HL-60/S4 treated with phorbol 12-myristate 13-acetate at 8.2 ng/mL for 4 days and 3 days (cell line): ENCODE results near the gene ARHGAP1.
"Not testable (repeated sequence)": the region's sequence is repeated elsewhere in the genome, so short reads cannot be mapped to it uniquely, and the experiment has no call there.

Experiments used
- in situ Hi-C: fragments of 300-500 bp; cut with MboI; formaldehyde crosslinking; loops from 2 replicates; pipeline ENCODE4 v1.15.0; 2022; ENCODE audit warnings: low sequenced_read_pairs

Gene ARHGAP1

DNA sequence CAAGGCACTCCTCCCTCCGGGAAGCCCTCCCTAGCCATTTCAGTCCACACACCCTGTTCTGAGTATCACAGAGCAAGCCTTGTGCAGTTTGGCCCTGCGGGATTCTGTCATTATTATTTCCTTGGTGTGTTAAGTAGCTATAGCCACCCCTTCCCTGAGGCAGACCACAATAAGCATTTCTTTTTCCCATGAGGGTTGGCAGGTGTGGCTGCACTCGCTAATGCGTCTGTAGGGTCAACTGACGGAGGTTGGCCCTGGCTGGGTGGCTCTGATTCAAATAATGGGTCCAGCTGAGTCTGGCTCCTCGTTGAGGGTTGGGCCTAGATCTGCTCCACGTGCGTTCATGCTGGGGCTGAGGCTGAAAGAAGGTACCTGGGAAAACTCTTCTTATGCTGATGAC is 23.7 kb upstream of the ARHGAP1 start:
- in situ Hi-C loops, result no loop called here

DNA sequence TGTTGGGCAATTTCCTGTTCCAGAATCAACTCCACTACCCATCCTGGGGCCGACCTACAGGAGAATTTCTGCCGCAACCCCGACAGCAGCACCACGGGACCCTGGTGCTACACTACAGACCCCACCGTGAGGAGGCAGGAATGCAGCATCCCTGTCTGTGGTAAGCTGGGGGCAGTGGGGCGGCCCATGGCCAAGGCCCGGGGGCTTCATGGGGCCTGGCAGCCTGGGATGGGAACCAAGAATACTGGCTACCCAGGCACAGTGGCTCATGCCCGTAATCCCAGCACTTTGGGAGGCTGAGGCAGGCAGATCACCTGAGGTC is 22.9 kb upstream of the ARHGAP1 start:
- in situ Hi-C loops, result no loop called here

DNA sequence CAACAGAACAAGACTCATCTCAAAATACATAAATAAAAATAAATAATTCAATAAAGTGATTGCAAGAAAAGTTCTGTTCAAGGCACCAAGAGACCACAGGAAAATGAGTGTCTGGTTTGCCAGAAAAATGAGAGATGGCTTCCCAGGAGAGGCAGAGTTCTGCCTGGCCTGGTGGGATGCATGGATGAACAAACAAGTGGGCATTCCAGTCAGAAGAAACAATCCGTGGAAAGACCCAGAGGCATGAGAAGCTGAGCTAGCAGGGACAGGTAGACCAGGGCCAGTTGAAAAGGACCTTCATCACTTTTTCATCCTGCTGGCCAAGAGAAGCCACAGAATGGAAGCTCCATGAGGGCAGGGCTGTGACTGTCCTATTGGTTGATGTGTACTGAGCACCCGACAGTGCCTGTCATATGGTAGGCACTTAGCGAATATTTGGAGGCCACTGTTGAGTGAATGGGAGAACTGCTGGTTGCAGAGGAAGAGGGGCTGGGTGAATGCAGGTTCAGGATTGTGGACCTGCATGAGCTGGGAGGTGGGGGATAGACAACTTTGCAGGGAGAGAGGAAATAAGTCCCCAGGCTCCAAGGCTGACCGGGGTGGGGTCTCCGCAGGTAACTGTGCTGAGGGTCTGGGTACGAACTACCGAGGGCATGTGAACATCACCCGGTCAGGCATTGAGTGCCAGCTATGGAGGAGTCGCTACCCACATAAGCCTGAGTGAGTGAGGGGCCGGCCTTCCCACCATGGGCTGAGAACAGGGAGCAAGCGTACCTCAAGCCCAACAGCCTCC is 22.3 kb upstream of the ARHGAP1 start:
- in situ Hi-C loops, result no loop called here

DNA sequence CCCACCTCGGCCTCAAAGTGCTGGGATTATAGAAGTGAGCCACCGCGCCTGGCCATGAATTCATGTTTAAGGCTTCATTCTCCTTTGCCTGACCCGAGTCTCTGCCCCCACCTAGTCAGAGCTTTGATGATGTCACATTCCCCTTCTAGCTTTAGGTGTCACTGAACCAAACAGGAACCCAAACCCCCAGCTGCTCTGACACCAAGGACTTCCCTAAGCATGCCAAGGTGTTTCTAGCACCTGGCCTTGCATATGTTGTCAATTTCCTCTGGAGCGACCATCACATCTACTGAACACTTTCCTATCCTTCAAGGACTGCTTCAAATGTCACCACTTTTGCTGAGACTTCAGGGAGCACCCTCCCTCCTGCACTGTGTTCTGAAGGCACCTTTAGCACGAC is 20.9 kb upstream of the ARHGAP1 start:
- in situ Hi-C loops, result no loop called here

DNA sequence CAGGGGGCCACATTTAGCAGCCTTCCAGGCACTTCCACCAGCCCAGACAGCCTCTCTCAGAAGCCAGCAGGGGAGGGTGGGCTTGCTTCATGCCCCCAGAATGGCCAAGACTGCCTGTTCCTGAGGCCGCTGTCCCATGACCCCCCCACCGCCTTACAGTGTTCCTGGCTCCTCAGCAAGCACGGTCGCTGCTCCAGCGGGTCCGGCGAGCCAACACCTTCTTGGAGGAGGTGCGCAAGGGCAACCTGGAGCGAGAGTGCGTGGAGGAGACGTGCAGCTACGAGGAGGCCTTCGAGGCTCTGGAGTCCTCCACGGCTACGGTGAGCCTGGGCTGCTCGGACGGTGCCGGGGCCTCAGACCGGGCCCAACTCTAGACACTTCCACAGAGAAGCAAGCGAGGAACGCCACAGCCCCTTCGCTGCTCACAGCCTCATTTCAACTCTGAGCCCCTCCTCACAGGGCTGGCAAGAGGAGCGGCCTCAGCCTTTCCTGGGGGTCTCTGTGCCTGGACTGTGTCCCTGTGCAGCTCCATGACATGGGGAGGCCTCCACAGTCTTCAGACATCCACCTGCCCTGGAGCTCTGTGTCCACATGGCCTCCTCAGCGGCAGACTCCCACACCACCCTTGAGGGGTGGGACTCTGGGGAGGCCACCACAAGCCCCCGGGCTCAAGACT is 19.3 kb upstream of the ARHGAP1 start:
- in situ Hi-C loops, result no loop called here

DNA sequence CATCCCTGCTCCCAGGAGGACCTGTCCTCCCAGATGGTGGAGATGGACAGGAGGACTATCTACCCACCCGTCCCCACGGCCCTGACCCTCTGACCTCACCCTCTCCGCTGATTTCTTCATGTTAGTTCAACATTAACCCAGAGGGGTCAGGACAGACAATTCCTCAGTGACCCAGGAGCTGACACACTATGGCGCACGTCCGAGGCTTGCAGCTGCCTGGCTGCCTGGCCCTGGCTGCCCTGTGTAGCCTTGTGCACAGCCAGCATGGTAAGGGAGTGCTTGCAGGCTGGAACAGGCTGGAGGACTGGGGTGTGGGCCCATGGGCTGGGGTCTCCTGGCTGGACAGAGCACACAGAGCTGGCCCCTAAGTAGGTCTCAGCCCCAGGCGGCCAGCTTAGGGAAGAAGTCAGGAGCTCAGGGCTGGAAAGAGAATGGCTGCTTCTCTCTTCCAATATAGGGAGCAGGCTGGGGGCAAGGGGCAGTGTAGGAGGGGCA is 18.7 kb upstream of the ARHGAP1 start, which contains the start of gene F2:
Gene F2, plus strand, starts transcription at position 166 of the 495 bp plus-strand sequence. Its CDS starts 23 bp downstream, at position 189.
- in situ Hi-C loops, result no loop called here

DNA sequence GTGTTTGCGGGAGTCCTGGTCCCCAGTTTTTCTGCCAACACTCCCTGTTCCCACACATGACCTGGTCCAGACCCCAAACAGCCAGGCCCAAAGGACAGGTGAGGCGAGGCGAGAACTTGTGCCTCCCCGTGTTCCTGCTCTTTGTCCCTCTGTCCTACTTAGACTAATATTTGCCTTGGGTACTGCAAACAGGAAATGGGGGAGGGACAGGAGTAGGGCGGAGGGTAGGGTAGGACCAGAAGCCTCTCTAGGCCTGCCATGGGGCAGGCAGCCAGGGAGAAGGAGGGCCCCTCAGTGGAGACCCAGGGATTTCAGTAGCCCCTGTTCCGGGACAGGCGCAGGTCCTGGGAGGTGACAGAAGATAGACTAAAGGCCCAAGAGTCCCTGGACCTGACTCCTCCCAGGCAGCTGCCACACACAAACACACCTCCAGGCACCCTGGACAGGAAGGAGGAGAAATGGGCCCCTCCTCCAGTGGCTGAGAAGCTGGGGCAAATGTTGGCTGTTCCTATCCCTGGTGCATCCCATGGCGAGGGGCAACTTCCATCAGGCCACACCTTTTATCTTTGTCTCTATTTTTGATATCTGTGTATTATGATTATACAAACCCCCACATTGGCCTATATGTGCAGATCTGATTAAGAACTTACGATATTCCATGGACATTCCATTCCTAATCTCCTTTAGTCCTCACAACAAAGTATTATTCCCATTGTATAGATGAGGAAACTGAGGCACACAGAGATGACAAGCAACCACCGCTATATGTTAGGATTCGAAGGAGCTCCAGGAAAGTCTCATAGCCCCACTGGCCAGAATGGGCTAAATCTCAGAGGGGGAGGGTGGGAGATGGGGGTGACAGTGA is 18.0 kb upstream of the ARHGAP1 start:
- in situ Hi-C loops, result no loop called here

DNA sequence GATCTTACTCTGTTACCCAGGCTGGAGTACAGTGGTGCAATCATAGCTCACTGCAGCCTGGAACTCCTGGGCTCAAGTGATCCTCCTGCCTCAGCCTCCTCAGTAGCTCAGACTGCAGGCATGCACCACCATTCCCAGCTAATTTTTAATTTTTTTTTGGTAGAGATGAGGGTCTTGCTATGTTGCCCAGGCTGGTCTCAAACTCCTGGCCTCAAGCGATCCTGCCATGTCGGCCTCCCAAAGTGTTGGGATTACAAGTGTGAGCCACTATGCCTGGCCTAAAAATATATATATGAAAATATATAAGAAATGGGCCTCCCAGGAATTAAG is 17.4 kb upstream of the ARHGAP1 start:
- in situ Hi-C loops, result not testable (repeated sequence)

DNA sequence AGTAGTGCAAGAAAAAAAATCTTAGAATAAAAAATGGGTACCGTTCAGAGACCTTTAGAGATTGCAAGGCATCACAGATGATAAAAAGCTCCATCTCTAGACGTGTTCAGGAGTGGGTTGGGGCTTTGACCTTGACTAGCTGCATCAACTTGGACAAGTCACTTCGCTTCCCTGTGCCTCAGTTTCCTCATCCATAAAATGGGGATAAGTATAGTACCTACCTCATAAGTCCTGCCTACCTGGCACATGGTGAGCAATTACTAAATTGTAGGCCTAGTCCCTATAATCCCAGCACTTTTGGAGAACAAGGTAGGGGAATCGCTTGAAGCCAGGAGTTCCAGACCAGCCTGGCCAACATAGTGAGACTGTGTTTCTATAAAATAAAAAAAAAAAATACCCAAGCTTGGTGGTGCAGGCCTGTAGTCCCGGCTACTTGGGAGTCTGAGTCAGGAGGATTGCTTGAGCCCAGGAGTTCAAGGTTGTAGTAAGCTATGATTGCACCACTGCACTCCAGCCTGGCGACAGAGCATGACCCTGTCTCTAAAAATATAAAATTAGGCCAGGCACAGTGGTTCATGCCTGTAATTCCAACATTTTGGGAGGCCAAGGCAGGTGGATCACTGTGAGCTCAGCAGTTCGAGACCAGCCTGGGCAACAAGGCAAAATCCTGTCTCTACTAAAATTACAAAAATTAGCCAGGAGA is 12.6 kb upstream of the ARHGAP1 start:
- in situ Hi-C loops, result no loop called here

DNA sequence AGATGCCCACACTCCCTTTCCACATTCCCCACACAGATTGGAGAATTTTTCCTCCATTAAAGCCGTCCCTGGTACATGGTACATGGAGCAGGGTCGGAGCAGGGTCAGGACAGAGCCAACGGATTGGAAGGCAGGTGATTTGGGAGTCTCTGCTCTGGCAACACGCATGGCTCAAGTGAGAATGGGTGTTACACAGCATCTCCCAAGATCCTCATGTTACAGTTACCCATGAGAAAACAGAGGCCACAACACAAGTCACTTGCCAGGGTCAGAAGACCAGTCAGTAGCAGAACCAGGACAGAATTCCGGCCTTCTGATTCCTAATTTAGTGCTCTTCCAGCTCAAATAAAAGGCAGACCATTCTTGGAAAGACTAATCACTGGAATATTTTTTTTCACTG is 10.9 kb upstream of the ARHGAP1 start:
- in situ Hi-C loops, result no loop called here

DNA sequence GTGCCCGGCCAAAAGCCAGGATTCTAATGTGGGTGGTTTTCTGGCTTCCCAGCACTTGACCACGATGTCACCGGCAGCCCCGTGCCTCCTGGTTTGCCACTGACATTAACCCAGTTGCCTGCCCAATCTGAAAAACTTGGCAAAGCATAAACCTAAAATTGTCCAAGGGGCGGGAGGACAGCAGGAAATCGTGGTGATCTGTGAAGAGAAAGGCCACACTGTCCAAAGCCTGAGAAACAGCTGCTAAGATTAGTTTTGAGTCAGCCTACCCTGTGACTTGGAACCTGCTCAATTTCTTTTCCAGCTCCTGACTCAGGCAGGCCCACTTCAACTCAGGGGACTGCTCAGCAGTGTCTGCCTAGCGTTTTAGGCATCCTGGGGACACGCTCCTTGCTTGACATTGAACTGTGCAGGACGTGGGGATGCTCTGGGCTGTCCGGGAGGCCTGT is 10.4 kb upstream of the ARHGAP1 start:
- in situ Hi-C loops, result no loop called here

DNA sequence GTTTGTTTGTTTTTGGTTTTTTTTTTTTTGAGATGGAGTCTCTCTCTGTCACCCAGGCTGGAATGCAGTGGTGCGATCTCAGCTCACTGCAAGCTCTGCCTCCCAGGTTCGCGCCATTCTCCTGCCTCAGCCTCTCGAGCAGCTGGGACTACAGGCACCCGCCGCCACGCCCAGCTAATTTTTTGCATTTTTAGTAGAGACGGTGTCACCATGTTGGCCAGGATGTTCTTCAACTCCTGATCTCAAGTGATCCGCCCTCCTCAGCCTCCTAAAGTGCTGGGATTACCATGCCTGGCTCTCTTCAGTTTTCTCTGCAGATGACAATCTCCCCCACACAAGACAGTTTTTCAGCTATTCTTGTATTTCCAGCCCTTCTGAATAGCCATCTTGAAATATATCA is 8.9 kb upstream of the ARHGAP1 start:
- in situ Hi-C loops, result not testable (repeated sequence)

DNA sequence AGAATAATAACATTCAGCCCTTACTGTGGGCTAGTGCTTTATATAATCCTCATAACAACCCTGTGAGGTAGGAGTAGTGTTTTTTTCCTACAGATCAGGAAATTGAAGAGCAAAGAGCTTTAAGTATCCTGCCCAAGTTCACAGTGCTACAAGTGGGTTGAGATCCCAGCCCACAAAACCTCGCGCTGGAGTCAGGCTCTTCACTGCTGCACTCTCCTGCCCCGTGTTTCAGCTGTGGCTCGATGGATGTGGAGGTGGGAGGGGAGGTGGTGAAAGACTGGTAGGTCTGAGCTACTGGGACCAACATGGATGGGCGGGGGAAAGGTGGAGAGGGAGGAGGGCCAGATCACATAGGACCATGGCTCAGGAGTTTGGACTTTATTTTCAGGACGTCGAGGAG is 6.5 kb upstream of the ARHGAP1 start:
- in situ Hi-C loops, result no loop called here

DNA sequence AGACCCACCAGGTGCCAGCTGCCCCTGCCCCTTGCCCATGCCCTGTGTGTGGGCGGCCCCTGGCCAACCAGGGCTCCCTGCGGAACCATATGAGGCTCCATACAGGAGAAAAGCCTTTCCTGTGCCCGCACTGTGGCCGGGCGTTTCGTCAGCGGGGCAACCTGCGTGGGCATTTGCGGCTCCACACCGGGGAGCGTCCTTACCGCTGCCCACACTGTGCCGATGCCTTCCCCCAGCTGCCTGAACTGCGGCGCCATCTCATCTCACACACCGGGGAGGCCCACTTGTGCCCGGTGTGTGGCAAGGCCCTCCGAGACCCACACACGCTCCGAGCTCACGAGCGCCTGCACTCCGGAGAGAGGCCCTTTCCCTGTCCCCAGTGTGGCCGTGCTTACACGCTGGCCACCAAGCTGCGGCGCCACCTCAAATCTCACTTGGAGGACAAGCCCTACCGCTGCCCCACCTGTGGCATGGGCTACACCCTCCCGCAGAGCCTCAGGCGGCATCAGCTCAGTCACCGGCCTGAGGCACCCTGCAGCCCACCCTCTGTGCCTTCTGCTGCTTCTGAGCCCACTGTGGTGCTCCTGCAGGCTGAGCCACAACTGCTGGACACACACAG is 4.8 kb upstream of the ARHGAP1 start:
- in situ Hi-C loops, result no loop called here

DNA sequence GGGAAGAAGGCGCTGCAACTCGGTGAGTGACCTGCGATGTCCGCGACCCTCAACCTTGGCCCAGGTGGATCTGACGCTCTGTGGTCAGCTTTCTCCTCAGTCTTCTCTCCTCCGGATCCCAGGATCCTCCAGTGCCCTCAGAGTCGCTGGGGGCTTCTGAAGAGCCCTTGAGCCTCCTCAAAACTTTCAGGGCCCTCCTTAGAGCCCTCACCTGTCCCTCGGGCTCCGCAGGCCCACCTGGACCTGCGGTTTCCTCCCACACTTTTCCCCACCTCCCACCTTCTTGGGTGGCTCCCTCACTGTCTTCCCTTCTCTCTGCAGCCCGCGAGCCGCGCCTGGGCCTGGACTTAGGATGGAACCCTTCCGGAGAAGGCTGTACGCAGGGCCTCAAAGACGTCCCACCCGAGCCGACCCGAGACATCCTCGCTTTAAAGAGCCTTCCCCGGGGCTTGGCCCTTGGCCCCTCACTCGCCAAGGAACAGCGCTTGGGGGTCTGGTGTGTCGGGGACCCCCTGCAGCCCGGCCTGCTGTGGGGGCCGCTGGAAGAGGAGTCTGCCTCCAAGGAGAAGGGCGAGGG is 747 bp upstream of the ARHGAP1 start:
- in situ Hi-C loops, result no loop called here

DNA sequence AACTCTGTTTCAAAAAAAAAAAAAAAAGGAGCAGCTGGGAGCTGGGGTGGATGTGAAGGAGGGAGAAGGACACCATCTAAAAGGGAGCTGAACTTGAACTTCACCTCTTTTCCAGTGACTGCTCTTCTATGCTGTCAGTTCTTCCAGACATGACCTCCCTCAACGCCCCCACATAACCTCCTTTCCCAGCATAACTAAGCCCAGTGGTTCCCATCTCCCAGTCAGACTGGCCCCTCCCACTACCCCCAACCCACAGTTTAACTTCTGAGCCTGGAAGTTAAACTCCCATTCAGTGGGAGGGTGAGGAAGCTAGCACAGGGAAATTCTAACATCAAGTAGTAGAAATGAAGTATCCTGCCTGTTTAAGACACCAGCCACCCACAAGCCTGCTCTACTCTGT is 1.8 kb downstream of the ARHGAP1 start:
- in situ Hi-C loops, result no loop called here

DNA sequence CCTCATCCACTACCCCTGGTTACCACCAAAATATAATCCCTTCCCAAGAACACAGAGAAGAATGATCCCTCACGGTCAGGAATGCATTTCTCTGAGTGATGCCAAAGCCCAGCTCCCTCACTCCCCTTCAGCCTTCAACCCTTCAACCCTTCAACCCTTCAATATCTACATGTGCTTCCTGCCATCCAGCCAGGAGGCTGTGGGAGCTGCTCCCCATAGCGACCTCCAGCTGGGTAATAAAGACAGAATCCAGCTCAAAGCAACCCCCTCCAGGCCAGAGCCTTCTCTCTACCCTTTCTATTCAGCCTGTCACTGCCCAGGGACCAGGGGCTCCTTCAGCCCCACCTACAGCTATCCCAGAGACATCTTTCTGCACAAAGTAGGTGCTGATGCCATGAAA is 2.7 kb downstream of the ARHGAP1 start:
- in situ Hi-C loops, result no loop called here

DNA sequence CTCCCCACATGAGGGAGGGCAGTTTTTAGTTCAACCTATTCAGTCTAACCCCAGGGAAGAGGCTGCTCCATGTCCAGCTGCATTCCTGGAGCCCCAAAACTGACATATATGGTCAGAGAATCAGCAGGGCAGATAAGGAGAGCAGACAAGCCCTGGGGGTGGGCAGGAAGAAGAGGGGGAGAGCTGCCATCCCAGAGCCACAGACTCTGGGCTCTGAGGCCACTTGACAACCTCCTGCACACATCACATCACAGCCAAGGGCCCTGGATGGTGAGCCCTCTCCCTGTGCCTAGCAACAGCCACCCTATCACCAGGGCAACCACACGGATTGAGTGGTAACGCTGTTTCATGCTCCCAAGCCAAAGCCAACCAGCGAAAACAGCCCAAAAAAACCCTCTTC is 3.1 kb downstream of the ARHGAP1 start:
- in situ Hi-C loops, result no loop called here

DNA sequence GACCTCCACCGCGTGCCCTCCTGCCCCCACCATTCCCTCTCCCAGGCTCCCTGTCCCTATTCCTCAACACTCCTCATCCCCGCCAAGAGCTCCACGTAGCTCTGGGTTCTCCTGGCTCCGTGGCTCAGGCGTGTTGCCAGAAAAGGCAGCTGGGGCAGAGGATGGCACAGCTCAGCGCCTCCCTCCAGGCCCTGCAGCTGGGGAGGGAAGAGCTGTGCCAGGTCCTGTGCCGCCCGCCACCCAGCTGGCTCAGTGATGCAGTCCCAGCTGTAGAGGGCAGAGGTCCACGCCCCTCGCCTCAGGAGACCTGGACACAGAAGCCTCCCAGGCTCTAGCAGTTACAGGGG is 4.2 kb downstream of the ARHGAP1 start:
- in situ Hi-C loops, result no loop called here
